ENCODE measurements around the gene HSPA1B. TPM values are rescaled to one million over a fixed set of nuclear protein-coding genes. Genes with fewer than 3 reads are reported as not detected.

Gene HSPA1B
- total RNA-seq, 1 experiment from 2014 or later: 131 TPM

DNA sequence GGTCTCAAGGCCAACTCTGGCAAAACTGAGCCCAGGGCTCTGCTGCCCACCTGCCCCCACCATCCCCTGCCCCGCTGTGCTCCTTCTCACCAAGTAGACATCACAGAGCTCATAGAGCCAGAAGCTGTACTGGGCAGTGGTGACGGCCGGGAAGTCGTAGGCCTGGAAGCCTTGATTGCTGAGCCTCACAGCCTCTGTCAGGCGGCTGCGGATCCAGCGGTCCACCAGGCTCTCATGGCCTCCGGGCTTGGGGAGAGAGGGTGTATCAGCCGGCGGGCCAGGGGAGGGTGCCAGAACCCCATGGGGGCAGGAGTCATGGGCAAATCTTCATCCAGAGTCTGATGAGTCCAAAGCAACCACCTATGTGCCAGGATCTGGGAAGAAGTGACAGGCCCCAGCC lies 47.6 kb upstream of the HSPA1B start:
- H3K4me3 ChIP-seq (ENCODE audit: low read depth, low read length, poor library complexity, severe bottlenecking): no peak overlapping the region
- H3K27me3 ChIP-seq (replicated peaks; ENCODE audit: insufficient read depth, low read depth, low read length, poor library complexity): no peaks in the 10 kb centered on the region
- ChIA-PET POLR2A (ENCODE audit: low non-redundant PET) (no interaction called here), CTCF (no interaction called here)
- no peak for DNase-seq (ENCODE audit: low spot score)
- no peaks in the 10 kb centered on the region for H3K9me3 ChIP-seq (ENCODE audit: low read depth, low read length, poor library complexity, severe bottlenecking)
- BruUV-seq (replicated peaks): no TSS peak
- no peak for TF ChIP-seq EZH2 (IDR thresholded peaks at IDR 0.05; ENCODE audit: borderline replicate concordance, low read depth, low read length, poor library complexity, severe bottlenecking)
- TF ChIP-seq, protein P1, sequence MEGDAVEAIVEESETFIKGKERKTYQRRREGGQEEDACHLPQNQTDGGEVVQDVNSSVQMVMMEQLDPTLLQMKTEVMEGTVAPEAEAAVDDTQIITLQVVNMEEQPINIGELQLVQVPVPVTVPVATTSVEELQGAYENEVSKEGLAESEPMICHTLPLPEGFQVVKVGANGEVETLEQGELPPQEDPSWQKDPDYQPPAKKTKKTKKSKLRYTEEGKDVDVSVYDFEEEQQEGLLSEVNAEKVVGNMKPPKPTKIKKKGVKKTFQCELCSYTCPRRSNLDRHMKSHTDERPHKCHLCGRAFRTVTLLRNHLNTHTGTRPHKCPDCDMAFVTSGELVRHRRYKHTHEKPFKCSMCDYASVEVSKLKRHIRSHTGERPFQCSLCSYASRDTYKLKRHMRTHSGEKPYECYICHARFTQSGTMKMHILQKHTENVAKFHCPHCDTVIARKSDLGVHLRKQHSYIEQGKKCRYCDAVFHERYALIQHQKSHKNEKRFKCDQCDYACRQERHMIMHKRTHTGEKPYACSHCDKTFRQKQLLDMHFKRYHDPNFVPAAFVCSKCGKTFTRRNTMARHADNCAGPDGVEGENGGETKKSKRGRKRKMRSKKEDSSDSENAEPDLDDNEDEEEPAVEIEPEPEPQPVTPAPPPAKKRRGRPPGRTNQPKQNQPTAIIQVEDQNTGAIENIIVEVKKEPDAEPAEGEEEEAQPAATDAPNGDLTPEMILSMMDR (conservative IDR thresholded peaks at IDR 0.05; ENCODE audit: low read depth, low read length): no peak
- no peak overlapping the region for H3K27ac ChIP-seq (ENCODE audit: low read depth, low read length, poor library complexity, severe bottlenecking)
- peaks cover 11% of the 10 kb centered on the region for H3K4me1 ChIP-seq (ENCODE audit: insufficient read depth, low read length, poor library complexity, severe bottlenecking)
- intact Hi-C loops (cut with micrococcal nuclease; ENCODE audit: unreplicated experiment): no loop called here
- peaks cover 65% of the 10 kb centered on the region for H3K36me3 ChIP-seq (ENCODE audit: insufficient read depth, low read length, poor library complexity, severe bottlenecking)

DNA sequence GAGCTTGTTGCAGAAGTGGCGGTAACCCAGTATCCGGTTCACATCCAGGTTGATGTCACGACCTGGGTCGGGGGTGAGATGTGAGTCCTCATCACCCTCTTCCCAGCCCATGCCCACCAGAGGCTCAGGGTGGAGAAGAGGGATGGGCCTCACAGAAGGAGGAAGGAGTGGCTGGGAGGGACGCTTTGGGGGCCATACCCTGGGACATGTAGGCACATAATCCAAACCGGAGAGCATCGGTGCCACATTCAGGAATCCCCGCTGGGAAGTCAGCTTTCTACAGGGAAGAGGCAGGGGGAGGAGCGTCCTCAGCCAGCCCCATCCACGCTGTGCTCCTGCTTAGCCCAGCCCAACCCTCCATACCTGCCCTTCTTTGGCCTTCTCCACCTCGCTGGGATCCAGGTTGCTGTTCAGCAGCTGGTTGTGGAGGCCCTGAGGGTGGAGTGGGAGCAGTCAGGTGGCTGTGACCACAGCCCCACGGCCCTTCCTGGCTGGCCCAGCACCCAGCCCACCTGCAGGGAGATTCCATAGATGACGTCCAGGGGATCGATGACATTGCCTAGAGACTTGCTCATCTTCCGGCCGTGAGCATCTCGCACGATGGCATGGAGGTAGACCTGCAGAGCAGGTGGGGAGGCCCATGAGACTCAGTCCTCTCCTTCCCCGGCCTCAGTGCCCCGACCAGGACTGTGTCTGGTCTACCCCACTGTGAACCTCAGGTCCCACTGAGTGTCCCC lies 46.9 kb upstream of the HSPA1B start:
- no peaks in the 10 kb centered on the region for H3K27me3 ChIP-seq (replicated peaks; ENCODE audit: insufficient read depth, low read depth, low read length, poor library complexity)
- intact Hi-C loops (cut with micrococcal nuclease; ENCODE audit: unreplicated experiment): no loop called here
- CTCF ChIA-PET: no interaction called here
- no peak for TF ChIP-seq EZH2 (IDR thresholded peaks at IDR 0.05; ENCODE audit: borderline replicate concordance, low read depth, low read length, poor library complexity, severe bottlenecking)
- TF ChIP-seq, protein P1 (conservative IDR thresholded peaks at IDR 0.05; ENCODE audit: low read depth, low read length): no peak
- no peak overlapping the region for H3K27ac ChIP-seq (ENCODE audit: low read depth, low read length, poor library complexity, severe bottlenecking)
- H3K36me3 ChIP-seq (ENCODE audit: insufficient read depth, low read length, poor library complexity, severe bottlenecking): peaks cover 73% of the 10 kb centered on the region
- no TSS peak for BruUV-seq (replicated peaks)
- peaks cover 11% of the 10 kb centered on the region for H3K4me1 ChIP-seq (ENCODE audit: insufficient read depth, low read length, poor library complexity, severe bottlenecking)
- no peak overlapping the region for H3K4me3 ChIP-seq (ENCODE audit: low read depth, low read length, poor library complexity, severe bottlenecking)
- no peak for DNase-seq (ENCODE audit: low spot score)
- POLR2A ChIA-PET (ENCODE audit: low non-redundant PET): no interaction called here
- H3K9me3 ChIP-seq (ENCODE audit: low read depth, low read length, poor library complexity, severe bottlenecking): no peaks in the 10 kb centered on the region

DNA sequence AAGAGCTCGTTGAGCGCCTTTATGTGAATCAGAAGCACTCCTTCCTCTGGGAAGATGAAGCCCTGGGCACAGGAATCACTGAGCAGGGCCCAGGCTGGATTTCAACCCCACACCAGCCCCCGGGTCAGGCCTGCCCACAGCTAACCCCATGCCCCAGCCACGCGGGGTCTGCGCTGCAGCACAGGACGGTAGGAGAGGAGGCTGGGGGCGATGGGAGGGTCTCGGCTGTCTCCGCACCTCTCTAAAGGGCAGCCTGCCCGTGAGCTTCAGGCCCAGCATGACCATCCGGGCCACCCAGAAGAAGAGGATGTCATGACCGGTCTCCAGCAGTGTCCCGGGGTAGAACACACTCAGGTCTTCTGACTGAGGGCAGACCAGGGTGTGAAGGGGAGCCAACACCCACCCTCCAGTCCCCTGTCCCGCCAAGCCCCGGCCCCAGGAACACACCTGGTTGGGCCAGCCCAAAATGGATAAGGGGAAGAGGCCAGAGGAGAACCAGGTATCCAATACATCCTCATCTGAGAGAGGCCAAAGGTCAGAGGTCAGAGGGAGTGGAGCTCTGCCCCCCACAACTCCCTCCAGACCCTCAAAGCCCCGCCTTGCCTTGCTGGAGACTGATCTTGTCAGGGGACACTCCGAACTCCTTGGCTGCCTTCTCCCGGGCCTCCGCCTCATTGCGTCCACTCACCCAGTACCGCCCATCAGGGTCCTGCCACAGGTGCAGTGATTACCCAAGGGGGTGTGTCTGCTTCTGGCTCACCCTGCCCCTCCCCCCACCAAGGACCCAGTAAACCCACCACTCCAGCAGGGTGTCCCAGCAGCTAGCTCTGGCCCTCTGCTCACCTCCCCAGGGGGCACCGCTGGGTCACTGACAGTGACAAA lies 46.1 kb upstream of the HSPA1B start:
- POLR2A ChIA-PET (ENCODE audit: low non-redundant PET): no interaction called here

More for the DNA sequence above, 46.1 kb upstream of the HSPA1B start:
- BruUV-seq (replicated peaks): no TSS peak
- intact Hi-C loops (cut with micrococcal nuclease; ENCODE audit: unreplicated experiment): no loop called here
- CTCF ChIA-PET: no interaction called here
- H3K27me3 ChIP-seq (replicated peaks; ENCODE audit: insufficient read depth, low read depth, low read length, poor library complexity): no peaks in the 10 kb centered on the region
- peaks cover 78% of the 10 kb centered on the region for H3K36me3 ChIP-seq (ENCODE audit: insufficient read depth, low read length, poor library complexity, severe bottlenecking)
- no peak for TF ChIP-seq EZH2 (IDR thresholded peaks at IDR 0.05; ENCODE audit: borderline replicate concordance, low read depth, low read length, poor library complexity, severe bottlenecking)
- TF ChIP-seq, protein P1 (conservative IDR thresholded peaks at IDR 0.05; ENCODE audit: low read depth, low read length): no peak
- peaks cover 11% of the 10 kb centered on the region for H3K4me1 ChIP-seq (ENCODE audit: insufficient read depth, low read length, poor library complexity, severe bottlenecking)
- DNase-seq (ENCODE audit: low spot score): no peak
- H3K27ac ChIP-seq (ENCODE audit: low read depth, low read length, poor library complexity, severe bottlenecking): no peak overlapping the region
- H3K4me3 ChIP-seq (ENCODE audit: low read depth, low read length, poor library complexity, severe bottlenecking): no peak overlapping the region
- no peaks in the 10 kb centered on the region for H3K9me3 ChIP-seq (ENCODE audit: low read depth, low read length, poor library complexity, severe bottlenecking)

Measured in A673 (cell line).